H1 (cell line): Measurements from ENCODE around the gene AQP12A. TPM values are rescaled to one million over a fixed set of nuclear protein-coding genes. Genes with fewer than 3 reads are reported as not detected.

Source experiments
- CHD7 ChIP-seq: fragments of 300-600 bp; sonication (generic); IDR thresholded peaks from 2 replicates; pipeline ENCODE4 v1.7.1; 2012; ENCODE audit warnings: low read length, moderate library complexity, mild to moderate bottlenecking, inconsistent platforms; ENCODE audit not compliant: insufficient replicate concordance
- HDAC6 ChIP-seq: IDR thresholded peaks from one replicate; pipeline ENCODE4 v1.7.1; 2012; ENCODE audit warnings: low read depth, mild to moderate bottlenecking, inconsistent platforms, low read length, moderate library complexity
- polyA plus RNA-seq, 7 experiments: library from polyadenylated mRNA; depleted of rRNA in 3 of 7; stranded (reverse) in 5 of 7; unstranded in 2 of 7; fragments of >200 nt in 5 of 7; fragments of 200-250 nt in 2 of 7; gene quantifications; 1 replicate in 5 of 7; 2 replicates in 1 of 7; 4 replicates in 1 of 7; pipeline versions ENCODE4 v1.2.1 to v1.2.3, GENCODE V29; 2011 to 2013; ENCODE audit warnings: missing spikeins in 2 of 7, mixed read lengths in 2 of 7
- total RNA-seq: library from RNA; stranded (reverse); fragmentation: NEBNext Ultra II Directional; extraction: Animal tissue kit (Norgen Biotek cat#: 25700); gene quantifications from 2 replicates; pipeline ENCODE4 v1.2.1, GENCODE V29; 2021

The AQP12A gene
- total and polyA plus RNA-seq, 2 of the 8 experiments (the other 6 are each of a cell fraction or from before 2014, with no cell fraction given): not detected

DNA sequence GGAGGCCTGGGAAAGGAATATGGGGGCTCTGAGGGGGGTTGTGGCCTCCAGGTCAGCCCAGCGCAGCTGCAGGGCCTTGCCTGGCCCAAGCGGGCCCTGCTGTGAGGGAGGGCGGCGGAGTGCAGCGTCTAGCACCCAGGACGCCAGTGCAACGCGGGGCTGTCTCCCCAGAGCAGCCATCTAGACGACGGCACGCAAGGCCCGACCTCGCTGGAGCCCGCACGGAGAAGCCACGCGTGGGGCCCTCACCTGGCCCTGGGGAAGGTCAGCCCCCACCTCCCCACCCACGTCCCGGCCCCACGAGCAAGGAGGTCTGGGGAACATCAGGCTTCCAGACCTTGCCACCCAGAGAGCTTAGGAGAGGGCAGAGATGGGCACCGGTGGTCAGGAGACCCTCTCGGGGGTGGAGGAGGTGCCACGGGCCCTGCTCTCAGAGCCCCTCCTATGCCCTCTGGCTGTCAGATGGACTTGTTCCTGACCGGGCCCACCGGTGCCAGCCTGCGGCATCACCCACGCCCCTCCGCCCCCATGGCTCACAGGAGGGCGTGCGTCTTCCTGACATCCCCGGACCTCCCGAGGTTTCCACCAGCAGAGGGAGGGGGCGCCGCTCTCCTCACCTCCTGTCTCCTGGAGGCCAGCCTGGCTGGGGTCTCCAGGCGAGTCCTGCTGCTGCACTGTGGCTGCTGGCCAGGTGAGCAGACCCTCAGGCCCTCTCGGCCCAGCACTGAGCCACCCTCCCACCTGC, 49.4 kb upstream of the AQP12A start (continued):
- TF ChIP-seq CHD7: no peak
- no peak for TF ChIP-seq HDAC6
